Measurements from ENCODE around the gene ANKRD40.

The ANKRD40 gene

DNA sequence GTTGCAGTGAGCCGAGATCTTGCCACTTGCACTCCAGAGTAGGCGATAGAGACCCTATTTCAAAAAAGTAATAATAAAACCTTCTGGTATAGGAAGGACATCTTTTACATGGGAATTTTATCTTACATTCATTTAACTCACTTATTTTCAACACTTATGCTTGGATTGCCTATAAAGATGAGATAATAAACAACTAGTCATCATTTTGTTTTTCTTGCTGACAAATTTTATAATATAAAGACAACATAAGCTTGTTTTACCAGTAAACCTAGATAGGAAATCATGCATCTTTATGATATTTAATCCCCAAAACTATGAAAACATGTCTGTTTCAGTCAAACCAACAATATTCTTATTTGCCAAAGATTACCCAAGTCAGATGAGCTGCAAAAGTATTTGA, 56.1 kb downstream of the ANKRD40 start:
- in situ Hi-C loops (cut with MboI; ENCODE audit: low sequenced_read_pairs): no loop called here

DNA sequence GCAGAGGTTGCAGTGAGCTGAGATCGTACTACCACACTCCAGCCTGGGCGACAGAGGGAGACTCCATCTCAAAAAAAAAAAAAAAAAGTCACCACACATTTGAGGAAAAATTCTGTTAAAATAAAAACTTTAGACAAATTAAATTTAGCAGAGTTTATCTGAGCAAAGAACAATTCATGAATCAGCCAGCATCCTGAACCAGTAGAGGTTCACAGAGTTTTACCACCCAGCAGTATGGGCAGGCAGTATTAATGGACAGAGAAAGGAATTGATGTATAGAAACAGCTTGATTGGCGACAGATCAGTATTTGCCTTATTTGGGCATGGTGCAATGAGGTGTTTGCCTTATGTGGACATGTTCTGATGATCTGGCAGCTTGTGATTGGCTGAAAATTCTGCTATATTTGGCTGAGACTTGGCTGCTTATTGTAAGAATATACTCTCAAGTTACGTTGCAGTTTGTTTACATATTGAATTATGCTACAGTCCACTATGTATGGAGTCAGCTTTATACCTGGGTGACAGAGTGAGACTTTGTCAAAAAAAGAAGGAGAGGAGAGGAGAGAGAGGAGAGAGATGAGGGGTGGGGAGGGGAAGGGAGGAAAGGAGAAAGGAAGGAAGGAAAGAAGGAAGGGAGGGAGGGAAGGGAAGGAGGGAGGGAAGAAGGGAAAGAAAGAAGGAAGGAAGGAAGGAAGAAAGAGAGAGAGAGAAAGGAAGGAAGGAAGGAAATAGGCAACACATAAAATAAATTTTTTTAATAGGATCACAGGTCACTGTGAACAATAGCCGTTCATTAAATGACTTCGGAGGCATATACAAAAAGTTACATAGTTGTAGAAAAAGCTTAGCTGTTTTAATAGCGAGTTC, 58.4 kb downstream of the ANKRD40 start:
- in situ Hi-C loops (cut with MboI; ENCODE audit: low sequenced_read_pairs): no loop called here

GRCh38 chr17:50647187-50647586, 60.5 kb downstream of the ANKRD40 start:
- in situ Hi-C loops (cut with MboI; ENCODE audit: low sequenced_read_pairs): no loop called here

DNA sequence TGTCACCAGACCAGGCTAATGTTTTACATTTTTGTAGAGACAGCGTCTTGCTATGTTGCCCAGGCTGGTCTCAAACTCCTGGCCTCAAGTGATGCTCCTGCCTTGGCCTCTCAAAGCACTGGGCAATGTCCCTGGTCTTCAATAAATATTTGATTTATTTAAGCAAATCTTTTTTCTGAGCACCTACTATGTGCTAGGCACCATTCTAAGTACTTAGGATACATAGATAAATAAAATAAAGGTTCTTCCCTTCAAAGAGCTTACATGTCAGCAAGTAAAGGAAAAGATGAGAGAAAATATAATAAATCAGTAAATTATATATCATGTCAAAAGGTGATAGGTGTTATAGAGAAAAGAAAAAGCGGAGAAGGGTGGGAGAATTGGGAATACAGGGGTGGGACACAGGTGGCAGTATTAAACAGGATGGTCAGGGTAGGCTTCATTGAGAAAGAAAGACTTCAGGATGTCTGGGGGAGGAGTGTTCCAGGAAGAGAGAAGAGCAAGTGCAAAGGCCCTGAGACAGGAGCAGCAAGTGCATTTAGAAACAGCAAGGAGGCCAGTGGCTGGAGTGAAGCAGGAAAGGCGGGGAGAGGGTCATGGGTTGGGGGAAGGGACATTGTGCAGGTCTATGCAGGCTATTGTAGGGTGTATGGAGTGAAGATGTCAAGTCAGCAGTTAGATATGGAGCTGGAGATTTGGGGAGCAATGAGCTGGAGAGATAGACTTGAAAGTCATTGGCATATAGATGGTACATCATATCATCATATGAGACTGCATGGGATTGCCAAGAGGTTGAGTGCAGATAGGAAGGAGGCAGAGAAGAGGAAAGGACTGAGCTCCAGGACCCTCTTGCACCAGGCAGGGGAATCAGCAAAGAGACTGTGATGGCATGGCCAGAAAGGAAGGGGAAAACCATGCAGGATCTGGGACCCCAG, 61.7 kb downstream of the ANKRD40 start:
- in situ Hi-C loops (cut with MboI; ENCODE audit: low sequenced_read_pairs): no loop called here

All from HL-60/S4 treated with retinoic acid at 250 ng/mL for 4 days and 3 days (cell line).